Thyroid gland (tissue), 4 donors: ENCODE measurements around the gene MBTPS2. TPM values are rescaled to one million over a fixed set of nuclear protein-coding genes. Genes with fewer than 3 reads are reported as not detected.

Experiments used
- DNase-seq, 2 donors: peaks; one replicate each; pipeline ENCODE4 v3.0.0-alpha.2; 2019
- H3K27ac ChIP-seq, 3 donors: fragments of 200-600 bp; sonication (generic); 1 replicate in 2 of 3; 2 replicates in 1 of 3; pipeline ENCODE4 v1.5.1; 2016 to 2019; ENCODE audit warnings: mild to moderate bottlenecking in 1 of 3, moderate library complexity in 1 of 3
- H3K27me3 ChIP-seq: fragments of 200-600 bp; sonication (generic); one replicate; pipeline ENCODE4 v1.5.1; 2019
- H3K36me3 ChIP-seq, 2 donors: fragments of 200-600 bp; sonication (generic); one replicate each; pipeline ENCODE4 v1.5.1; 2016 to 2019
- H3K4me1 ChIP-seq, 2 donors: fragments of 200-600 bp; sonication (generic); one replicate each; pipeline ENCODE4 v1.5.1; 2017 to 2019
- H3K4me3 ChIP-seq, 3 donors: fragments of 200-600 bp; sonication (generic); replicated peaks in 1 of 3; 1 replicate in 2 of 3; 2 replicates in 1 of 3; pipeline ENCODE4 v1.5.1; 2016; ENCODE audit warnings: mild to moderate bottlenecking in 1 of 3
- H3K9me3 ChIP-seq: fragments of 200-600 bp; sonication (generic); one replicate; pipeline ENCODE4 v1.5.1; 2017
- CTCF ChIP-seq, 6 experiments: fragments of 200-600 bp in 3 of 6; fragments of 450-650 bp in 3 of 6; sonication (generic) in 3 of 6; IDR thresholded peaks; one replicate each; pipeline ENCODE4 v1.5.1; 2016 to 2019; ENCODE audit warnings: antibody characterized with exemption in 6 of 6, mild to moderate bottlenecking in 2 of 6, inconsistent platforms in 1 of 6, moderate library complexity in 1 of 6
- POLR2A ChIP-seq, 2 donors: fragments of 450-650 bp; IDR thresholded peaks; one replicate each; pipeline ENCODE4 v1.6.1; 2017; ENCODE audit warnings: antibody characterized with exemption in 2 of 2, mild to moderate bottlenecking in 2 of 2, moderate library complexity in 1 of 2
- WGBS, 2 donors: methylation state at CpG; one replicate each; pipeline ENCODE4 v1.1.5; 2017; 5-methylcytosine and 5-hydroxymethylcytosine counted together
- intact Hi-C: fragments of 100-400 bp; cut with DNase I; formaldehyde crosslinking; loops from one replicate; pipeline ENCODE4 v1.15.1; 2023
- small RNA-seq: library from RNA; depleted of rRNA; stranded (forward); fragments of <200 nt; gene quantifications from one replicate; pipeline ENCODE3, GENCODE V24; 2016
- total RNA-seq, 4 donors: library from RNA; depleted of rRNA; stranded (reverse); fragments of >200 nt; gene quantifications; one replicate each; pipeline ENCODE4 v1.2.3, GENCODE V29; 2016

The MBTPS2 gene
- total RNA-seq, 4 donors from 2014 or later, result 9.6 to 13.9 (median 12.2) TPM

GRCh38 chrX:21934414-21934813, 95.0 kb downstream of the MBTPS2 start:
- WGBS, 2 donors, result 78 to 89% methylated on average over 3 of the region's 3 CpGs
- no peaks in the 10 kb centered on the region for H3K4me1 ChIP-seq
- TF ChIP-seq POLR2A (IDR thresholded peaks at IDR 0.05) (no peak), CTCF (IDR thresholded peaks at IDR 0.05) (no peak)
- H3K27ac ChIP-seq, result no peak overlapping the region
- intact Hi-C loops, result no loop called here
- no peak overlapping the region for H3K4me3 ChIP-seq
- no peak for DNase-seq
- no peaks in the 10 kb centered on the region for H3K36me3 ChIP-seq
- H3K9me3 ChIP-seq, result no peaks in the 10 kb centered on the region
- no peaks in the 10 kb centered on the region for H3K27me3 ChIP-seq

Small RNA genes lying within 50 kb of the gene (small RNA-seq; reads per million reads assigned to genes)
- not detected for gene U73479.1

Other genes starting within 250 kb of the MBTPS2 start
- gene KLHL34, start 181.3 kb upstream of the MBTPS2 start, total RNA-seq, result not detected
- not detected for gene SMPX, start 81.5 kb upstream of the MBTPS2 start, total RNA-seq
- gene YY2, start 16.4 kb downstream of the MBTPS2 start, total RNA-seq, result 1 to 10 TPM; 2.7 to 4.8 (median 3.1) TPM
- 100 to 1,000 TPM in 1 of 4 donors, 10 to 100 TPM in 3; 89.6 to 128 (median 91.4) TPM for gene SMS, start 101.1 kb downstream of the MBTPS2 start, total RNA-seq
- 10 to 100 TPM in 1 of 4 donors, 1 to 10 TPM in 3; 1.5 to 12.4 (median 5.2) TPM for gene PHEX, start 192.7 kb downstream of the MBTPS2 start, total RNA-seq